ENCODE results near the gene ALOX5AP. TPM values are rescaled to one million over a fixed set of nuclear protein-coding genes. Genes with fewer than 3 reads are reported as not detected.

ALOX5AP gene
- total RNA-seq, 1 experiment from 2014 or later: 1.5 TPM

- Mint-ChIP-seq H3K27me3 (ENCODE audit: insufficient read depth, unreplicated experiment) (no peaks in the 10 kb centered on the region), H3K27ac (ENCODE audit: low read depth, unreplicated experiment) (no peak overlapping the region), H3K9me3 (ENCODE audit: unreplicated experiment) (no peaks in the 10 kb centered on the region), H3K36me3 (ENCODE audit: insufficient read depth, unreplicated experiment) (no peaks in the 10 kb centered on the region), H3K4me3 (ENCODE audit: unreplicated experiment) (no peak overlapping the region), H3K4me1 (ENCODE audit: insufficient read depth, unreplicated experiment) (peaks cover 7% of the 10 kb centered on the region)
- TF ChIP-seq, protein P1, sequence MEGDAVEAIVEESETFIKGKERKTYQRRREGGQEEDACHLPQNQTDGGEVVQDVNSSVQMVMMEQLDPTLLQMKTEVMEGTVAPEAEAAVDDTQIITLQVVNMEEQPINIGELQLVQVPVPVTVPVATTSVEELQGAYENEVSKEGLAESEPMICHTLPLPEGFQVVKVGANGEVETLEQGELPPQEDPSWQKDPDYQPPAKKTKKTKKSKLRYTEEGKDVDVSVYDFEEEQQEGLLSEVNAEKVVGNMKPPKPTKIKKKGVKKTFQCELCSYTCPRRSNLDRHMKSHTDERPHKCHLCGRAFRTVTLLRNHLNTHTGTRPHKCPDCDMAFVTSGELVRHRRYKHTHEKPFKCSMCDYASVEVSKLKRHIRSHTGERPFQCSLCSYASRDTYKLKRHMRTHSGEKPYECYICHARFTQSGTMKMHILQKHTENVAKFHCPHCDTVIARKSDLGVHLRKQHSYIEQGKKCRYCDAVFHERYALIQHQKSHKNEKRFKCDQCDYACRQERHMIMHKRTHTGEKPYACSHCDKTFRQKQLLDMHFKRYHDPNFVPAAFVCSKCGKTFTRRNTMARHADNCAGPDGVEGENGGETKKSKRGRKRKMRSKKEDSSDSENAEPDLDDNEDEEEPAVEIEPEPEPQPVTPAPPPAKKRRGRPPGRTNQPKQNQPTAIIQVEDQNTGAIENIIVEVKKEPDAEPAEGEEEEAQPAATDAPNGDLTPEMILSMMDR (IDR thresholded peaks at IDR 0.05; ENCODE audit: unreplicated experiment): no peak
- DNase-seq (ENCODE audit: unreplicated experiment): no peak
- BruUV-seq (replicated peaks): no TSS peak
- POLR2A ChIA-PET: no interaction called here
- CTCF ChIA-PET: no interaction called here
- intact Hi-C loops (cut with micrococcal nuclease): no loop called here
Observed at GRCh38 chr13:30702006-30702405, 33.3 kb upstream of the ALOX5AP start.

GRCh38 chr13:30704596-30704995 lies 30.7 kb upstream of the ALOX5AP start:
- intact Hi-C loops (cut with micrococcal nuclease): no loop called here
- peaks cover 5% of the 10 kb centered on the region for H3K4me1 Mint-ChIP-seq (ENCODE audit: insufficient read depth, unreplicated experiment)
- DNase-seq (ENCODE audit: unreplicated experiment): no peak
- TF ChIP-seq, protein P1 (IDR thresholded peaks at IDR 0.05; ENCODE audit: unreplicated experiment): no peak
- ChIA-PET CTCF (interaction anchor here (0.7 kb wide), 1 partner anchor 284 kb away, joined by 3 read pairs; no protein-coding TSS in a partner anchor), POLR2A (interaction anchor here (1.0 kb wide), 1 partner anchor 15 kb away, joined by 3 read pairs; no protein-coding TSS in a partner anchor)
- BruUV-seq (replicated peaks): no TSS peak
- no peaks in the 10 kb centered on the region for H3K27me3 Mint-ChIP-seq (ENCODE audit: insufficient read depth, unreplicated experiment)
- H3K9me3 Mint-ChIP-seq (ENCODE audit: unreplicated experiment): no peaks in the 10 kb centered on the region
- H3K36me3 Mint-ChIP-seq (ENCODE audit: insufficient read depth, unreplicated experiment): no peaks in the 10 kb centered on the region
- H3K4me3 Mint-ChIP-seq (ENCODE audit: unreplicated experiment): no peak overlapping the region
- H3K27ac Mint-ChIP-seq (ENCODE audit: low read depth, unreplicated experiment): no peak overlapping the region

DNA sequence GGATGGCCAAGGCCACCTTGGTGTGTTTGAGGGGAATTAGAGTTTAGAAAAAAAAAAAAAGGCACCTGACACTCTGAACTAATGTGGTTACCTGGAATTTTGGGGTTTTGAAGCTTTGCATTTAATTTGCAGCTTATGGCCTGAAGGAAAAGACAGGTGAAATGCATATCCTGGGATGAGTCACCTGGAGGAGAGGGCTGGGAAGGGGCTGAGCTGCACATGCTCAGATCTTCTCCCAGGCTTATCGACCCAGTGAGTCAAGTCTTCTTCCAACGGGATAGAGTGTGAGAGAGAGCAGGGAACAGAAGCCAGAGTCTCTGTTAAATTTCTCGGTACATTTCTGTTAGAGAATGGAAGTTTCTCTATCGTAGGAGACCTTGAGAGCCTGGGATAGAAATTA lies 29.7 kb upstream of the ALOX5AP start:
- Mint-ChIP-seq H3K4me3 (ENCODE audit: unreplicated experiment) (no peak overlapping the region), H3K4me1 (ENCODE audit: insufficient read depth, unreplicated experiment) (peaks cover 5% of the 10 kb centered on the region), H3K36me3 (ENCODE audit: insufficient read depth, unreplicated experiment) (no peaks in the 10 kb centered on the region), H3K27ac (ENCODE audit: low read depth, unreplicated experiment) (no peak overlapping the region), H3K27me3 (ENCODE audit: insufficient read depth, unreplicated experiment) (no peaks in the 10 kb centered on the region), H3K9me3 (ENCODE audit: unreplicated experiment) (no peaks in the 10 kb centered on the region)
- TF ChIP-seq, protein P1 (IDR thresholded peaks at IDR 0.05; ENCODE audit: unreplicated experiment): no peak
- intact Hi-C loops (cut with micrococcal nuclease): no loop called here
- ChIA-PET CTCF (no interaction called here), POLR2A (interaction anchor here (0.9 kb wide), 1 partner anchor 89 kb away, joined by 3 read pairs; no protein-coding TSS in a partner anchor)
- peak; percentile 65 for DNase-seq (ENCODE audit: unreplicated experiment)
- BruUV-seq (replicated peaks): no TSS peak

GRCh38 chr13:30708541-30708940 lies 26.8 kb upstream of the ALOX5AP start:
- POLR2A ChIA-PET: interaction anchor here (1.1 to 1.5 kb wide), 2 partner anchors 18 to 84 kb away, joined by 3 read pairs; no protein-coding TSS in a partner anchor
- CTCF ChIA-PET: no interaction called here
- no TSS peak for BruUV-seq (replicated peaks)

More at GRCh38 chr13:30708541-30708940, 26.8 kb upstream of the ALOX5AP start:
- no peaks in the 10 kb centered on the region for H3K27me3 Mint-ChIP-seq (ENCODE audit: insufficient read depth, unreplicated experiment)
- TF ChIP-seq, protein P1 (IDR thresholded peaks at IDR 0.05; ENCODE audit: unreplicated experiment): no peak
- H3K9me3 Mint-ChIP-seq (ENCODE audit: unreplicated experiment): no peaks in the 10 kb centered on the region
- no peak overlapping the region for H3K27ac Mint-ChIP-seq (ENCODE audit: low read depth, unreplicated experiment)
- intact Hi-C loops (cut with micrococcal nuclease): no loop called here
- H3K4me3 Mint-ChIP-seq (ENCODE audit: unreplicated experiment): no peak overlapping the region
- peaks cover 16% of the 10 kb centered on the region for H3K4me1 Mint-ChIP-seq (ENCODE audit: insufficient read depth, unreplicated experiment)
- H3K36me3 Mint-ChIP-seq (ENCODE audit: insufficient read depth, unreplicated experiment): no peaks in the 10 kb centered on the region
- DNase-seq (ENCODE audit: unreplicated experiment): no peak

Data from MCF 10A (cell line).